Calu3 (cell line): ENCODE measurements around the gene CEP131. TPM values are rescaled to one million over a fixed set of nuclear protein-coding genes. Genes with fewer than 3 reads are reported as not detected.

Experiments used
- BruUV-seq: library from RNA; stranded (reverse); fragments of 400-500 nt; replicated peaks from 2 replicates; lab custom pipeline; 2021; lab: Mats Ljungman, UMichigan
- CTCF ChIA-PET: fragments of 300-600 bp; sonication (Branson Sonifier 250); formaldehyde crosslinking; loops from one replicate; lab custom pipeline; 2022; ENCODE audit warnings: antibody characterized with exemption; lab: Charles Lee
- DNase-seq: peaks from one replicate; pipeline ENCODE4 v3.0.0; 2022
- H3K27ac Mint-ChIP-seq: one replicate; pipeline ENCODE4 v1.8.0; 2022; ENCODE audit warnings: mixed read lengths; ENCODE audit not compliant: unreplicated experiment
- H3K27me3 Mint-ChIP-seq: one replicate; pipeline ENCODE4 v1.8.0; 2022; ENCODE audit warnings: mixed read lengths; ENCODE audit not compliant: unreplicated experiment
- H3K36me3 Mint-ChIP-seq: one replicate; pipeline ENCODE4 v1.8.0; 2022; ENCODE audit warnings: mild to moderate bottlenecking, moderate library complexity, mixed read lengths; ENCODE audit not compliant: insufficient read depth, unreplicated experiment
- H3K4me1 Mint-ChIP-seq: one replicate; pipeline ENCODE4 v1.8.0; 2022; ENCODE audit warnings: mild to moderate bottlenecking, low read depth, mixed read lengths; ENCODE audit not compliant: unreplicated experiment
- H3K4me3 Mint-ChIP-seq: one replicate; pipeline ENCODE4 v1.8.0; 2022; ENCODE audit warnings: mild to moderate bottlenecking, low read depth, moderate library complexity, mixed read lengths; ENCODE audit not compliant: unreplicated experiment
- H3K9me3 Mint-ChIP-seq: one replicate; pipeline ENCODE4 v1.8.0; 2022; ENCODE audit warnings: low read depth, mixed read lengths; ENCODE audit not compliant: unreplicated experiment
- CTCF ChIP-seq: fragments of 200-600 bp; IDR thresholded peaks from one replicate; pipeline ENCODE4 v1.8.0; 2022; ENCODE audit warnings: antibody characterized with exemption; ENCODE audit not compliant: unreplicated experiment
- intact Hi-C: fragments of 100-400 bp; cut with micrococcal nuclease; formaldehyde crosslinking; loops from one replicate; pipeline ENCODE4 v1.10.0; 2022; ENCODE audit not compliant: unreplicated experiment
- total RNA-seq: library from RNA; stranded (reverse); gene quantifications from 2 replicates; pipeline ENCODE4 v1.2.3, GENCODE V29; 2022

The CEP131 gene
- total RNA-seq, 1 experiment from 2014 or later = 28.2 TPM

DNA sequence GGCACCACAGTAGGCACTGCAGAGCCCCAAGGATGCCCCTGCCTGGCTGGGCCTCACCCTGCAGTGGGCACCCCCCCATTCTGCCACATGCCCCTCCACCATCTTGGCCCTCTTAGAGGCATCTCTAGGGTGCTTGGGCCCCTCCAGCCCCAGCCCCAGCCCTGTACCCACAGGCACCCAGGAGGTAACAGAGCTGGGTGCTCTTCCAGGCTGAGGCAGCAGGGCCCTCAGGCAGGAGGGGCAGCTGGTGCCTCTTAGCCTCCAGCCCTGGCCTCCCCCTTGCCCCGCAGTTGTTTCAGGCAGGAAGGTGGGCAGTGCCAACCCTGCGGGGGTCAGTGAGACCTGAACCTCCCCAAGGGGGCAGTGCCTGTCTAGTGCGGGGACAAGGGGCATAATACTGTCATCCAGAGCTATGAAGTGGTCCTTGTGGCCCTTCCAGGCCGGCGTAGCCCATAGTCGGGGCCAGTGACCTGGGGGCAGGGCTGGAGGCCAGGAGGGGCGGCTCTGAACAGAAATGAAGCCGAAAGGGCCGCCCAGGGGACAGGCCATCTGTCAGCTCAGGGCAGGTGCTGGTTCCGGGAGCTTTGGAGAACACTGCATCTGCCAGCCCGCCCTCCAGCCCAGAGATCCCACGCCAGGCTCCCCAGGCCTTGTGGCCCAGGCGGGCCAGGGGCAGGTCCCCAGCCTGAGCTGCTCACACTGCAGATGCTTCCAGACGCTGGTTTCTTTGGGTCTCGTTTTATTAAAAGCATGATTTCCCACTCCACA is 51.9 kb downstream of the CEP131 start:
- Mint-ChIP-seq H3K4me3 (no peak overlapping the region), H3K36me3 (no peaks in the 10 kb centered on the region), H3K9me3 (no peaks in the 10 kb centered on the region), H3K27me3 (peaks cover 12% of the 10 kb centered on the region), H3K4me1 (no peaks in the 10 kb centered on the region), H3K27ac (no peak overlapping the region)
- no peak for TF ChIP-seq CTCF
- CTCF ChIA-PET = no interaction called here
- BruUV-seq = no TSS peak
- DNase-seq = no peak
- intact Hi-C loops = no loop called here

- H3K4me3 Mint-ChIP-seq = no peak overlapping the region
- H3K4me1 Mint-ChIP-seq = no peaks in the 10 kb centered on the region
- no peak for DNase-seq
- peaks cover 22% of the 10 kb centered on the region for H3K27me3 Mint-ChIP-seq
- intact Hi-C loops = no loop called here
- H3K36me3 Mint-ChIP-seq = no peaks in the 10 kb centered on the region
- TF ChIP-seq CTCF = no peak
- CTCF ChIA-PET = no interaction called here
- H3K27ac Mint-ChIP-seq = no peak overlapping the region
- no TSS peak for BruUV-seq
- no peaks in the 10 kb centered on the region for H3K9me3 Mint-ChIP-seq
Measured at GRCh38 chr17:81169870-81170309, 52.9 kb downstream of the CEP131 start.

DNA sequence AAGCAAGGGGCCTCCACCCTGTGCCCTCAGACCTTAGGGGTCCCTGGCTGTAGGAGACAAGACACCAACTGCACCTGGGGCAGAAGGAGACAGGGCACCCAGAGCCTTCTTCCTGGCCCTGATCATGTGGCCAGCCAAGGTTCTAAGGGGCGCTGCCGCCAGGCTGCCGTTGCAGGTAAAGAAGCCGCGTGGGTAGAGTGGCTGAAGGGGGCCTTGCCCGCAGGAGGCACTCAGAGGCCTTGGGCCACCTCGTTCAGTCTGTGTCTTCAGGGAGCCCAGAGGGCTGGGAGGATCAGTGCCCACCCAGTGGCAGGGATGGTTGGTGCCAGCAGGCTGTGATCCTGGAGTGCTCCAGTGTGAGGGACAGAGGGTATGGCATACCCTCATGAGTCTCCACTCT is 55.1 kb downstream of the CEP131 start:
- Mint-ChIP-seq H3K27me3 (peaks cover 33% of the 10 kb centered on the region), H3K4me3 (no peak overlapping the region), H3K9me3 (no peaks in the 10 kb centered on the region), H3K4me1 (no peaks in the 10 kb centered on the region), H3K27ac (no peak overlapping the region), H3K36me3 (no peaks in the 10 kb centered on the region)
- intact Hi-C loops = no loop called here
- no peak for DNase-seq
- CTCF ChIA-PET = no interaction called here
- TF ChIP-seq CTCF = no peak
- no TSS peak for BruUV-seq

DNA sequence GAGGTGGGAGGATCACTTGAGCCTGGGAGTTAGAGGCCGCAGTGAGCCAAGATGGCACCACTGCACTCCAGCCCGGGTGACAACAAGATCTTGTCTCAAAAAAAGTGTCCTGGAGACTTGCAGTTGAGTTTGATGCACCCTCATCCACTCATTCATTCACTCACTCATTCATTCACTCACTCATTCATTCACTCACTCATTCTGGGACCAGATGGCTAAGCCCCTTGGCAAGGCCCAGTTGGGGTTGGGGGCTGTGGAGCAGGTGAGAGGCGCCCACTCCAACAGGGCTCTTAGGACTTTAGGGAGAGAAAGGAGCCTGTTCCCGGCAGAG is 55.6 kb downstream of the CEP131 start:
- no peaks in the 10 kb centered on the region for H3K9me3 Mint-ChIP-seq
- H3K27ac Mint-ChIP-seq = no peak overlapping the region
- DNase-seq = no peak
- intact Hi-C loops = no loop called here
- H3K27me3 Mint-ChIP-seq = peaks cover 36% of the 10 kb centered on the region
- no peak overlapping the region for H3K4me3 Mint-ChIP-seq
- H3K36me3 Mint-ChIP-seq = no peaks in the 10 kb centered on the region
- BruUV-seq = no TSS peak
- H3K4me1 Mint-ChIP-seq = no peaks in the 10 kb centered on the region
- CTCF ChIA-PET = no interaction called here
- no peak for TF ChIP-seq CTCF
